BLaER1 (cell line): ENCODE data around the gene PDIA5.
"Not testable (repeated sequence)": the region's sequence is repeated elsewhere in the genome, so short reads cannot be mapped to it uniquely, and the experiment has no call there.

Experiments used
- H3K27ac ChIP-seq: shearing (Covaris generic); formaldehyde crosslinking; 2 replicates; pipeline ENCODE4 v1.8.1; 2022
- H3K27me3 ChIP-seq: shearing (Covaris generic); formaldehyde crosslinking; 2 replicates; pipeline ENCODE4 v1.8.1; 2022
- H3K36me3 ChIP-seq: shearing (Covaris generic); formaldehyde crosslinking; 2 replicates; pipeline ENCODE4 v1.8.1; 2022
- H3K4me1 ChIP-seq: shearing (Covaris generic); formaldehyde crosslinking; 2 replicates; pipeline ENCODE4 v1.8.1; 2022
- H3K4me2 ChIP-seq: shearing (Covaris generic); formaldehyde crosslinking; 2 replicates; pipeline ENCODE4 v1.8.1; 2022
- H3K4me3 ChIP-seq: shearing (Covaris generic); formaldehyde crosslinking; 2 replicates; pipeline ENCODE4 v1.8.1; 2022
- H3K9ac ChIP-seq: shearing (Covaris generic); formaldehyde crosslinking; 2 replicates; pipeline ENCODE4 v1.8.1; 2022
- H3K9me3 ChIP-seq: shearing (Covaris generic); formaldehyde crosslinking; 2 replicates; pipeline ENCODE4 v1.8.1; 2022
- H4K20me1 ChIP-seq: shearing (Covaris generic); formaldehyde crosslinking; 2 replicates; pipeline ENCODE4 v1.8.1; 2022
- Cebpa-rat ChIP-seq: shearing (Covaris generic); IDR thresholded peaks from 2 replicates; pipeline ENCODE4 v1.8.1; 2022

Gene PDIA5

GRCh38 chr3:123105201-123106189 lies 38.7 kb downstream of the PDIA5 start:
- Histone ChIP-seq H3K36me3 (peaks cover 5% of the 10 kb centered on the region; the same call in 1 of the 2 replicates), H3K4me2 (peak overlapping the region; percentile 61), H3K9ac (no peak overlapping the region), H3K27ac (no peak overlapping the region), H4K20me1 (peaks cover 38% of the 10 kb centered on the region), H3K9me3 (no peaks in the 10 kb centered on the region), H3K27me3 (peaks cover 20% of the 10 kb centered on the region), H3K4me3 (no peak overlapping the region), H3K4me1 (peaks cover 42% of the 10 kb centered on the region)
- no peak for TF ChIP-seq Cebpa-rat

GRCh38 chr3:123110282-123110975 lies 43.6 kb downstream of the PDIA5 start:
- Histone ChIP-seq H3K9me3 (no peaks in the 10 kb centered on the region), H3K27me3 (peaks cover 20% of the 10 kb centered on the region), H3K27ac (no peak overlapping the region), H3K9ac (0 out of 2 replicates have a peak overlapping the region, but pooled peaks have one; percentile 27), H3K4me1 (peaks cover 74% of the 10 kb centered on the region), H3K36me3 (0 out of 2 replicates have a peak, but pooled peaks cover 2% of the 10 kb centered on the region), H3K4me2 (peak overlapping the region; percentile 88), H3K4me3 (peak overlapping the region; percentile 42; the same call in 1 of the 2 replicates), H4K20me1 (peaks cover 42% of the 10 kb centered on the region)
- no peak for TF ChIP-seq Cebpa-rat

- Histone ChIP-seq H3K9ac (no peak overlapping the region), H3K27me3 (peaks cover 20% of the 10 kb centered on the region), H3K4me3 (peak overlapping the region; percentile 42; the same call in 1 of the 2 replicates), H3K36me3 (0 out of 2 replicates have a peak, but pooled peaks cover 7% of the 10 kb centered on the region), H3K4me1 (peaks cover 74% of the 10 kb centered on the region), H4K20me1 (peaks cover 37% of the 10 kb centered on the region), H3K9me3 (no peaks in the 10 kb centered on the region), H3K4me2 (peak overlapping the region; percentile 88), H3K27ac (no peak overlapping the region)
- no peak for TF ChIP-seq Cebpa-rat
These were observed 44.3 kb downstream of the PDIA5 start for GRCh38 chr3:123110976-123111615.

GRCh38 chr3:123111640-123112039 lies 44.8 kb downstream of the PDIA5 start:
- H3K4me1 ChIP-seq: peaks cover 69% of the 10 kb centered on the region
- H3K27me3 ChIP-seq: peaks cover 15% of the 10 kb centered on the region
- no peaks in the 10 kb centered on the region for H3K9me3 ChIP-seq
- no peak overlapping the region for H3K27ac ChIP-seq
- TF ChIP-seq Cebpa-rat: no peak
- H3K4me3 ChIP-seq: peak overlapping the region; percentile 38; the same call in 1 of the 2 replicates
- peaks cover 32% of the 10 kb centered on the region for H4K20me1 ChIP-seq
- peak overlapping the region; percentile 88 for H3K4me2 ChIP-seq
- H3K36me3 ChIP-seq: peaks cover 7% of the 10 kb centered on the region; the same call in 1 of the 2 replicates
- no peak overlapping the region for H3K9ac ChIP-seq

GRCh38 chr3:123112232-123112631 lies 45.4 kb downstream of the PDIA5 start:
- Histone ChIP-seq H3K4me1 (peaks cover 69% of the 10 kb centered on the region), H3K4me3 (peak overlapping the region; percentile 5; the same call in 1 of the 2 replicates), H3K27me3 (peaks cover 13% of the 10 kb centered on the region), H3K9ac (no peak overlapping the region), H4K20me1 (peaks cover 29% of the 10 kb centered on the region), H3K27ac (no peak overlapping the region), H3K4me2 (peak overlapping the region; percentile 88), H3K36me3 (peaks cover 7% of the 10 kb centered on the region; the same call in 1 of the 2 replicates), H3K9me3 (no peaks in the 10 kb centered on the region)
- no peak for TF ChIP-seq Cebpa-rat

- H3K36me3 ChIP-seq, H3K9me3 ChIP-seq, H3K27me3 ChIP-seq, H3K4me3 ChIP-seq, H3K27ac ChIP-seq, H3K9ac ChIP-seq: not testable (repeated sequence)
- peaks cover 69% of the 10 kb centered on the region for H3K4me1 ChIP-seq
- H3K4me2 ChIP-seq: peak overlapping the region; percentile 88
- H4K20me1 ChIP-seq: peaks cover 29% of the 10 kb centered on the region
These were observed 45.8 kb downstream of the PDIA5 start for GRCh38 chr3:123112656-123113055.

- H3K4me2 ChIP-seq: peak overlapping the region; percentile 88
- no peaks in the 10 kb centered on the region for H3K9me3 ChIP-seq
- H3K9ac ChIP-seq: peak overlapping the region; percentile 2; the same call in 1 of the 2 replicates
- no peak overlapping the region for H3K27ac ChIP-seq
- peaks cover under 1% of the 10 kb centered on the region; the same call in 1 of the 2 replicates for H3K27me3 ChIP-seq
- H3K36me3 ChIP-seq: peaks cover 7% of the 10 kb centered on the region; the same call in 1 of the 2 replicates
- no peak for TF ChIP-seq Cebpa-rat
- peak overlapping the region; percentile 5 for H3K4me3 ChIP-seq
- peaks cover 29% of the 10 kb centered on the region for H4K20me1 ChIP-seq
- peaks cover 69% of the 10 kb centered on the region for H3K4me1 ChIP-seq
These were observed 47.1 kb downstream of the PDIA5 start for GRCh38 chr3:123113889-123114450.

- no peak for TF ChIP-seq Cebpa-rat
- peaks cover 12% of the 10 kb centered on the region for H4K20me1 ChIP-seq
- H3K4me1 ChIP-seq: peaks cover 65% of the 10 kb centered on the region
- H3K4me2 ChIP-seq: peak overlapping the region; percentile 88; the same call in 1 of the 2 replicates
- no peaks in the 10 kb centered on the region for H3K9me3 ChIP-seq
- peaks cover 7% of the 10 kb centered on the region; the same call in 1 of the 2 replicates for H3K36me3 ChIP-seq
- H3K9ac ChIP-seq: no peak overlapping the region
- H3K27me3 ChIP-seq: no peaks in the 10 kb centered on the region
- no peak overlapping the region for H3K4me3 ChIP-seq
- no peak overlapping the region for H3K27ac ChIP-seq
These were observed 49.3 kb downstream of the PDIA5 start for GRCh38 chr3:123116116-123116515.

- Histone ChIP-seq H3K27ac (no peak overlapping the region), H4K20me1 (no peaks in the 10 kb centered on the region), H3K9me3 (no peaks in the 10 kb centered on the region), H3K9ac (no peak overlapping the region), H3K27me3 (no peaks in the 10 kb centered on the region), H3K36me3 (peaks cover 8% of the 10 kb centered on the region), H3K4me3 (no peak overlapping the region), H3K4me2 (no peak overlapping the region), H3K4me1 (peaks cover 45% of the 10 kb centered on the region)
- no peak for TF ChIP-seq Cebpa-rat
These were observed 52.6 kb downstream of the PDIA5 start for GRCh38 chr3:123119388-123119787.
